Activated CD8-positive, alpha-beta memory T cell treated with anti-CD3 and anti-CD28 coated beads for 36 hours (primary cell): ENCODE results near the gene CD37. TPM values are rescaled to one million over a fixed set of nuclear protein-coding genes. Genes with fewer than 3 reads are reported as not detected.
"Not testable (repeated sequence)": the region's sequence is repeated elsewhere in the genome, so short reads cannot be mapped to it uniquely, and the experiment has no call there.

Source experiments
- CTCF ChIA-PET: fragments of 350-600 bp; sonication (Branson Sonifier 250); formaldehyde crosslinking; loops from one replicate; lab custom pipeline; 2021; ENCODE audit warnings: antibody characterized with exemption; lab: Charles Lee
- POLR2A ChIA-PET: fragments of 350-600 bp; sonication (Branson Sonifier 250); formaldehyde crosslinking; loops from one replicate; lab custom pipeline; 2021; ENCODE audit warnings: antibody characterized with exemption; lab: Charles Lee
- total RNA-seq, 2 experiments: library from RNA; stranded (reverse); gene quantifications; one replicate each; pipeline ENCODE4 v1.2.3, GENCODE V29; 2021

Gene CD37
- total RNA-seq, 2 experiments from 2014 or later: 101 to 102 TPM

DNA sequence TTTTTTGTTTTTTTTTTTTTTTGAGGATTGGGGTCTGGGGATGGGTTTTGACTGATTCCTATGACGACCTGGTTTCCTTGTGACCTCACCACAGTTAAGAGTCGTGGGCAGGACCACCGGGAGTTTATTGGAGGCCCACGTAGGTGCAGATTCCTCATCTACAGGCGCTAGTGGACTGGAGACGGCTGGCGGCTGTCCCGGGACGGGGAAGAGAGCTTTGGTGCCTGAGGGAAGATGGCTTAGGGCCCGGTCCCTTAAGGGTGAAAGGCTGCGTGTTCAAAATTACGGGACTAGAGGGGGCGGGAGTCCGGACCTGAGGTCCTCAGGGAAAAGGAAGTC is 27.7 kb downstream of the CD37 start:
- CTCF ChIA-PET: no interaction called here
- POLR2A ChIA-PET: no interaction called here

DNA sequence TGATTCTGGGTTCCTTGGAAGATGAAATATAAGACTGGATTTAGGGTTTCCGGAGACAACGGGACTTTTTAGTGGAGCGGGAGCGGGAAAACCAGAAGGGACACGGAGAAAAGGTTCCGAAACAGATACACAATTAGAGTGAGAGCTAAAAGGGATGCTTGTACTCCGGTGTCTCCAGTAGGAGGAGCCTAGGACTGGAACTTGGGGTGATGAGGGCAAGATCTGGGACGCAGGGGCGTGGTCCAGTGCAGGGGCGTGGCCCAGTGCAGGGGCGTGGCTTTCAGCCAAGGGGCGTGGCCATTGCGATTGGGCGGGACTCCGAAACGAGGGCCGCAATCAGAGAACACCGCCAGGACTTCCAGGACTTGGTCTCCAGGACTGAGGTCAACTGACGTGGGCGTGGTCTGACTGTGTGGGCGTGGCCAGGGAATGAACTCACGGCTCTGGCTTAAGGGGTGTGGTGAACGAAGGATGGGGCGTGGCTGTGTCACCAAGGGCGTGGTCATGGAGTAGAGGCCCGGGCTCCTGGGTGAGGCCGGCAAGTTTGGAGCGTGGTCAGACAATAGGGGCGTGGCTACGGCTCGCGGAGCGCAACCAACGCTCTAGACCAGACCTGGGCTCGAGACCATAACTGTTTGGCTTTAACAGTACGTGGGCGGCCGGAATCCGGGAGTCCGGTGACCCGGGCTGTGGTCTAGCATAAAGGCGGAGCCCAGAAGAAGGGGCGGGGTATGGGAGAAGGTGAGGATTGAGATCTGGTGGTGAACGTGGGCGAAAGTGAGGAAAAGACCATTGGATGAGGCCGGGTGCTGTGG is 28.3 kb downstream of the CD37 start, which contains the start of gene DKKL1:
Gene DKKL1, plus strand, starts transcription at position 610 of the 815 bp plus-strand sequence. Its CDS starts 122 bp downstream, at position 732.
- ChIA-PET CTCF (interaction anchor here (0.7 kb wide), 2 partner anchors 65 to 383 kb away, joined by 3 read pairs; no protein-coding TSS in a partner anchor), POLR2A (interaction anchor here (0.5 kb wide), 1 partner anchor 176 kb away, joined by 11 read pairs; no protein-coding TSS in a partner anchor)

DNA sequence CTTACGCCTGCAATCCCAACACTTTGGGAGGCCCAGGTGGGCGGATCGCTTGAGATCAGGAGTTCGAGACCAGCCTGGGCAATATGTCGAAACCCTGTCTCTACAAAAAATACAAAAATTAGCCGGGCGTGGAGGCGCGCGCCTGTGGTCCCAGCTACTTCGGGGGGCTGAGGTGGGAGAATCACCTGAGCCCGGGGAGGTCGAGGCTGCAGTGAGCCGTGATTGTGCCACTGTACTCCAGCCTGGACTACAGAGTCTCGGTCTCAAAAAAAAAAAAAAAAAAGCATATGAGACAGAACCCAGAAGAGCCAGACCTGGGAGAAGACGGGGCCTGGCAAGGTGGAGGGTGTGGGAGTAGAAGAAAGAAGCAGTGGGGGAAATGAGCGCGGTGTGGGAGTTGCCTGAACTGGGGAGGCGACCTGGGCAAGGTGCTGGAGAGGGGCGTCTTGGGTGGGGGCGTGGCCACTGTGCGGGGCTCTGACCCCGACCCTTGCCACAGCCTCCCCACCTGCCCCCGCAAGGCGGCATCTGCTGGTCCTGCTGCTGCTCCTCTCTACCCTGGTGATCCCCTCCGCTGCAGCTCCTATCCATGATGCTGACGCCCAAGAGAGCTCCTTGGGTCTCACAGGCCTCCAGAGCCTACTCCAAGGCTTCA is 29.0 kb downstream of the CD37 start:
- ChIA-PET CTCF (interaction anchor here (0.7 kb wide), 2 partner anchors 64 to 384 kb away, joined by 3 read pairs; no protein-coding TSS in a partner anchor), POLR2A (interaction anchor here (0.5 kb wide), 1 partner anchor 131 kb away, joined by 3 read pairs; no protein-coding TSS in a partner anchor)

DNA sequence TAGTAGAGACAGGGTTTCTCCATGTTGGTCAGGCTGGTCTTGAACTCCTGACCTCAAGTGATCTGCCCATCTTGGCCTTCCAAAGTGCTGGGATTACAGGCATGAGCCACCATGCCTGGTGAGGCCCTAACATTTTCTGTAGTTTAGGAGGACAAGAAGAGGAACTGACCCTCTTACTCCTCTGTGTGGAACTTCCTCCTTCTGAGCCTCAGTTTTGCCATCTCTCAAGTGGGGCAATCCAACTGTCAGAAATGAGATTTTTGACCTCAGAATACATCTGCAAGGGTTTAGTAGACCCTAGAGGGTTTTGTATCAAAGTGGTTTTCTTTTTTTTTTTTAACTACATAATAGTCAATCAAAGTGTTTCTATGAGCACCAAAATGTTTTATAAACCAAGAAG is 30.9 kb downstream of the CD37 start:
- CTCF ChIA-PET: no interaction called here
- POLR2A ChIA-PET: no interaction called here

DNA sequence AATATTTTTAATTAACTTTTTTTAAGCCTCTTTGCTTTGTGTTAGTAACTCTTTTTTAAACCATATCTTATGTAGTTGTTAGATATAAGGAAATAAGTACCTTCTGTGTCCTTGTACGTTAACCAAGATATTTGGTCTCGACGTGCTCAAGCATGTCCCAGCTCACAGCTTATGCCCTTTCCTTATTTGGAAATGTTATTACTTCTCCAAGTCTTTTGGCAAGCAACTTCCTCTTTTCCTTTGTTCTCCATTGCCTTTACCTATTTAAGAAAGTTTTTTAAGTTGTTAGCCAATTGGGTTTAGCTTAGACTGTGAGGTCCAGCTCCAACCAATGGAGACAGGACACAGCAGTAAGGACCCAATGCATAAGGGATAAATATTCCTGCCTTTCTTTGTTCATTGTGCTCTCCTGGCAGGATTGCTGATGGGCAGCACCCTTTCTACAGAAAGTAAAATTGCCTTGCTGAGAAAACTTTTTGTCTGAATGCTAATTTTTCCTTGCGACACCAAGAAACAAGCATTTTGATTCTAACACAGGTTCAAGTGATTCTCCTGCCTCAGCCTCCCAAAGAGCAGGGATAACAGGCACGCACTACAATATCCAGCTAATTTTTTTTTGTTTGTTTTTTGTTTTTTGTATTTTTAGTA is 33.6 kb downstream of the CD37 start:
- CTCF ChIA-PET: no interaction called here

DNA sequence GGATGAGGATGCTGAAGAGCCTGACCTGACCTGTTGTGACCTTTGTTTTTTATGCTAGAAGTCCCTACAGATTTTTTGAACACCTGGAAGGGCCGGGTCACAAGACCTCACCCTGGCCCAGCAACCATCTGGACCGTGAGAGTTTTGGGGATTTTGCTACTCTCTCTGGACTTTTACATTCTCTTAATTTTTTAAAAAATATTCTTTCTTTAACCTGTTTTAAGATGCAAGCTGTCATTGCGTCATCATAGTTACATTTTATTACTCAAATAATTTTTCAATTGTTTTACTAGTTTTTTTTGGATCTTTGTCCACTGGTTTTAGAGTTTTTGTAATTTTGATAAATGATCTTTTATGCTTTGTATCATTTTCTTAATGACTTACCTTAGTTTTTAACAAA is 36.0 kb downstream of the CD37 start:
- ChIA-PET CTCF (no interaction called here), POLR2A (no interaction called here)

More for the DNA sequence above, 33.6 kb downstream of the CD37 start:
- POLR2A ChIA-PET: no interaction called here

DNA sequence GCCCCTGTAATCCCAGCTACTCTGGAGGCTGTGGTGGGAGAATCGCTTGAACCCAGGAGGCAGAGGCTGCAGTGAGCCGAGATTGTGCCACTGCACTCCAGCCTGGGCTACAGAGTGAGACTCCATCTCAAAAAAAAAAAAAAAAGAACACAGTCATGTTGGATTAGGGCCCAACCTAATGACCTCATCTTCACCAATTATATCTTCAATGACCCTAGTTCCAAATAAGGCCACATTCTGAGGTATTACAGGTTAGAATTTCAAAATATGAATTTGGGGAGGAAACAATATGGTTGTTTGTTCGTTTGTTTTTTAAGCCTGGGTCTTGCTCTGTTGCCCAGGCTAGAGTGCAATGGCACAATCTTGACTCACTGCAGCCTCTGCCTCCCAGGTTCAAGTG is 38.0 kb downstream of the CD37 start:
- CTCF ChIA-PET: interaction anchor here (1.2 kb wide), 1 partner anchor 46 kb away, joined by 3 read pairs; no protein-coding TSS in a partner anchor
- POLR2A ChIA-PET: not testable (repeated sequence)

DNA sequence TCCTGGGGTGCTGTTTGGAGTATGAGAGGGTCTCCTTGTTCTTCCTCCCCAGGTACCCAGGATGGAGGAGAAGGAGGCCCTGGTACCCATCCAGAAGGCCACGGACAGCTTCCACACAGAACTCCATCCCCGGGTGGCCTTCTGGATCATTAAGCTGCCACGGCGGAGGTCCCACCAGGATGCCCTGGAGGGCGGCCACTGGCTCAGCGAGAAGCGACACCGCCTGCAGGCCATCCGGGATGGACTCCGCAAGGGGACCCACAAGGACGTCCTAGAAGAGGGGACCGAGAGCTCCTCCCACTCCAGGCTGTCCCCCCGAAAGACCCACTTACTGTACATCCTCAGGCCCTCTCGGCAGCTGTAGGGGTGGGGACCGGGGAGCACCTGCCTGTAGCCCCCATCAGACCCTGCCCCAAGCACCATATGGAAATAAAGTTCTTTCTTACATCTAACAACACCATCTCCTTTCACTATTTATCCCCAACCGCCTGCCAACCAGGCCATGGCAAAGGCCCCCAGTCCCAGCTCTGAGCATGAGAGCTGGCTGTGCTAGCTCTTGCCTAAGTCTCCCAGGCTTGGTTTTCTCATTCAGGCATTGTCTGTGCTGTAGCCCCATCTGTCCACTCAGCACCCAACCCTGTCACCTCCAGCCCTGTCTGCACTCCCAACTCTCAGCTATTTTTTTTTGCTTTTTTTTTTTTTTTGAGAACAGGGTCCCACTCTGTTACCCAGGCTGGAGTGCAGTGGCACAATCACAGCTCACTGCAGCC is 39.6 kb downstream of the CD37 start:
- CTCF ChIA-PET: interaction anchor here (0.7 to 2.1 kb wide), 4 partner anchors 17 to 594 kb away, joined by 3 to 6 read pairs (median 3); no protein-coding TSS in a partner anchor

DNA sequence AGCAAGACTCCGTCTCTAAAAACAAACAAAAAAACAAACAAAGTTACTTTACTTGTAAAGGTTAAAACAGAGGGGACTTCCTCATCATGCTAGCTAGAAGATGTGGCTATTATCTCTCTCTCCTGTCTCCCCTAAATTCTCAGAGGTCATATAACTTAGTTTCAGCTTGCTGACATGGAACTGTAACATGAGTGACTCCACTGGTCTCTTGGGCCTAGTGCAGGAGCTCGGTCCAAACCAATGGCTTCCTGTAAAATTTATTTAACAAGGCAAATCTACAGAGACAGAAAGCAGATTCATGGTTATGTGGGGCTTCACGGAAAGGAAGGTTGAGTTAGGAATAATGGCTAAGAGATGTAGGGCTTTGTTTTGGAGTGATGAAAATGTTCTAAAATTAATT is 43.3 kb downstream of the CD37 start:
- ChIA-PET CTCF (interaction anchor here (0.5 kb wide), 1 partner anchor 56 kb away, joined by 4 read pairs; no protein-coding TSS in a partner anchor), POLR2A (no interaction called here)

More for the DNA sequence above, 39.6 kb downstream of the CD37 start:
- POLR2A ChIA-PET: no interaction called here

DNA sequence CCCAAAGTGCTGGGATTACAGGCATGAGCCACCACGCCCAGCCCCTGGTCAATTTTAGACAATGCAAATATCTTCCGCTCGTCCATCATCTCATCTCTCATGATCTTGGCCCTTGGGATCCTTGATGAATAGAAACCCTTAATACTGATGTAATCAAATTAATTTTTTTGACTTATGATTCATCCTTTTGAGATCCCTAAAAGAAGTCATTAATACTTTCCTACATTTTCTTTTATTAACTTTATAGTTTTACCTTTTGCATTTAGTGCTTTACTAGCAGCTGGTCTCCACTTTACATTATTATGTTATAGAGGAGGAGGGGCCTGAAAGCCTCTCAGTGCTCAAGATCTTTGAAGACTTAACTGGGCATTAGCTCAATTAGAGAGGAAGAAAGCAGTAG is 45.2 kb downstream of the CD37 start:
- CTCF ChIA-PET: no interaction called here

DNA sequence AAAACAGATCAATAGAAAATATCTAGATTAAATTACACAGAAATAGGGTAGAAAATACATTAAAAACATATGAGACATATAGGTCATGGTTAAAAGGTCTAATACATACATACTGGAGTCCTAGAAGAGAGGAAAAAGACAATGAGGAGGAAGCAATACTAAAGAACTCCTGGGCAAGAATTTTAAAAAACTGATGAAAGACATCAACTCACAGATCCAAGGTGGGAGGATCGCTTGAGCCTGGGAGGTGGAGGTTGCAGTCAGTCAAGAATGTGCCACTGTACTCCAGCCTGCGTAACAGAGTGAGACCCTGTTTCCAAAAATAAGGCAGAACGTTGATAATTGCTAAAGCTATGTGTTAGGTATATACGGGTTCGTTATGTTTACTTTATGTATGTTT is 47.4 kb downstream of the CD37 start:
- CTCF ChIA-PET: no interaction called here
- POLR2A ChIA-PET: no interaction called here

More for the DNA sequence above, 45.2 kb downstream of the CD37 start:
- POLR2A ChIA-PET: no interaction called here

DNA sequence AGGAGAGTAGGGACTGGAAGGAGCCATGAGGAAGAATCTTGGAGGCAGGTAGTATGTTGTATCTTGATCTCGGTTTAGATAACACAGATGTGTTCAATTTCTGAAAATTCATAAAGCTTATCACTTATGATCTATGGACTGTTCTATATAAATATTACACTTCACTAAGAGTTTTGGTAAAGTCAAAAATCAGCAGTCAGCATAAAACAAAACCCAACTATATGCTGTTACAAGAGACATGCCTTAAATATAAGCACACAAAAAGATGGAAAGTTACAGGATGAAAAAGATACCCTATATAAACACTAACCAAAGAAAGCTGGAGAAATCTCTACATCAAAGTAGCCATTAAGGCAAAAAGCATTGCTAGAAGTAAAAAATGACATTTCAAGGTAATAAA is 48.4 kb downstream of the CD37 start:
- ChIA-PET CTCF (interaction anchor here (0.5 to 1.6 kb wide), 4 partner anchors 23 to 427 kb away, joined by 3 to 4 read pairs (median 4); partner anchors contain the start of gene FLT3LG), POLR2A (no interaction called here)

DNA sequence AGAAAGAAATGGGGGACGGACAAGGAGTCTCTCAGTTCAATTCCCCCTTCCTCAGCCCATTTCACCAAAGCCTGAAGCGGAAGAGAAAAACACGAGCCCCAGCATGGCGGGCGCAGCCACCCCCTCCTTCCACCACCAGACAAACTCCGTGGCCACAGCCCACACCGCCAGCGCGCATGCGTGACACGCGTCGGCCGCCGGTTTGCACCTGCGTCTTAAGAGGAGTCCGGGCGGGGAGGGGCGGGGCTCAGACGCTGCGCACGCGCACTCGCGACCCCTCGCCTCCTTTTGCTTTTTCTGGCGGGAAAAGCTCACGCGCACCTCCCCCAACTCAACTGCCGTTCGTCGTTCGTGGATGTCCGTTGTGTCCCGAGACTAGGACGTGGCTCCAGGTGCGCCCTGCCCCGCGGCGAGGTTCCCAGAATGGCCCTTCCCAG is 52.7 kb downstream of the CD37 start, which contains the start of gene KASH5:
Gene KASH5, plus strand, starts transcription at position 314 of the 437 bp plus-strand sequence. CDS start 2,635 bp downstream, outside the sequence.
- POLR2A ChIA-PET: no interaction called here
- CTCF ChIA-PET: interaction anchor here (0.6 to 0.9 kb wide), 4 partner anchors 20 to 163 kb away, joined by 3 to 4 read pairs (median 3); no protein-coding TSS in a partner anchor

DNA sequence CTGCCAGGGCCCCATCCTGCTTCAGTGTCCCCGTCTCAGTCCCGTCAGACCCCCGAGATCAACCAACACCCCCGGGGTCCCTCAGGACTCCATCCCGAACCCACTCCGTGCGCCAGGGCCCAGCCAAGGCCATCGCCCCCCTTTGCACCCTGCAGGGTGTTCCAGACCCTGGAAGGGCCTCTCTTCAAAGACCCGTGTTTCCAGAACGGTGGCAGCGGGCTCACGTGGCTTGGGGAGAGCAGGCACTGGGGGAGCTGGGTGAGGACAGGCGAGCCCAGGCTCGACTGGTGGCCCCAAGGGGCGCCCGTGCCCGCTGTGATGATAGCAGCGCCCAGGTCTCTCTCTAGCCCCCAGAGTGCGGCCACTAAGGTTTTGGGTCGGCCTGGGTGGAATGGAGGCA is 54.2 kb downstream of the CD37 start:
- ChIA-PET POLR2A (no interaction called here), CTCF (no interaction called here)

Other genes starting within 250 kb of the CD37 start
- gene SNRNP70, start 250.0 kb upstream of the CD37 start, total RNA-seq: 100 to 1,000 TPM; 201 TPM
- gene LIN7B, start 221.0 kb upstream of the CD37 start, total RNA-seq: 1 to 10 TPM; 4.7 to 4.9 TPM
- 1 to 10 TPM; 1.0 to 1.4 TPM for gene C19orf73, start 216.3 kb upstream of the CD37 start, total RNA-seq
- 1 to 10 TPM; 3.9 to 4.7 TPM for gene PPFIA3, start 215.9 kb upstream of the CD37 start, total RNA-seq
- gene HRC, start 180.0 kb upstream of the CD37 start, total RNA-seq: not detected
- gene TRPM4, start 177.6 kb upstream of the CD37 start, total RNA-seq: under 1 TPM in 1 of 2 experiments, not detected in 1; 0.13 TPM
- gene SLC6A16, start 10.2 kb upstream of the CD37 start, total RNA-seq: under 1 TPM; 0.57 to 0.95 TPM
- not detected for gene TEAD2, start 27.0 kb downstream of the CD37 start, total RNA-seq
- gene DKKL1, start 28.5 kb downstream of the CD37 start, total RNA-seq: not detected
- under 1 TPM; 0.15 to 0.19 TPM for gene KASH5, start 52.8 kb downstream of the CD37 start, total RNA-seq
- gene PTH2, start 88.0 kb downstream of the CD37 start, total RNA-seq: not detected
- not detected for gene GFY, start 90.0 kb downstream of the CD37 start, total RNA-seq
- not detected for gene SLC17A7, start 106.1 kb downstream of the CD37 start, total RNA-seq
- gene PIH1D1, start 116.4 kb downstream of the CD37 start, total RNA-seq: 100 to 1,000 TPM; 152 to 154 TPM
- gene ALDH16A1, start 117.8 kb downstream of the CD37 start, total RNA-seq: 10 to 100 TPM; 38.4 to 38.5 TPM
- gene FLT3LG, start 138.8 kb downstream of the CD37 start, total RNA-seq: 10 to 100 TPM; 52.2 to 55.1 TPM
- gene RPL13A, start 152.2 kb downstream of the CD37 start, total RNA-seq: 1,000 to 10,000 TPM; 3,587 to 3,700 TPM
- gene RPS11, start 161.0 kb downstream of the CD37 start, total RNA-seq: 1,000 to 10,000 TPM; 2,789 to 2,826 TPM
- 10 to 100 TPM; 10.3 to 12.4 TPM for gene FCGRT, start 177.3 kb downstream of the CD37 start, total RNA-seq
- gene RCN3, start 192.6 kb downstream of the CD37 start, total RNA-seq: 1 to 10 TPM; 2.6 to 2.8 TPM
- 10 to 100 TPM; 59.7 to 60.2 TPM for gene NOSIP, start 245.2 kb downstream of the CD37 start, total RNA-seq
- 1 to 10 TPM; 1.1 to 1.4 TPM for gene PRRG2, start 245.9 kb downstream of the CD37 start, total RNA-seq